DOHH2 (cell line): ENCODE results near the gene WRAP73.

Source experiments
- H3F3A ChIP-seq: fragments of 200-600 bp; sonication (generic), shearing (Covaris generic); 2 replicates; pipeline ENCODE4 v1.6.0; 2016; ENCODE audit warnings: antibody characterized with exemption, mild to moderate bottlenecking; ENCODE audit not compliant: control insufficient read depth, insufficient read depth
- H3K27ac ChIP-seq: fragments of 200-600 bp; sonication (generic); 2 replicates; pipeline ENCODE4 v1.5.1; 2014; ENCODE audit warnings: low read depth, mild to moderate bottlenecking, low read length, moderate library complexity
- H3K27me3 ChIP-seq: fragments of 200-600 bp; sonication (generic); 2 replicates; pipeline ENCODE4 v1.6.1; 2014; ENCODE audit warnings: mild to moderate bottlenecking, low read length, mixed read lengths; ENCODE audit not compliant: control insufficient read depth
- H3K36me3 ChIP-seq: fragments of 200-600 bp; sonication (generic); 2 replicates; pipeline ENCODE4 v1.6.1; 2014; ENCODE audit warnings: mild to moderate bottlenecking, low read length, moderate library complexity, mixed read lengths; ENCODE audit not compliant: control insufficient read depth
- H3K4me1 ChIP-seq: fragments of 200-600 bp; sonication (generic); 2 replicates; pipeline ENCODE4 v1.6.1; 2014; ENCODE audit warnings: mild to moderate bottlenecking, low read length, mixed read lengths; ENCODE audit not compliant: control insufficient read depth
- H3K4me2 ChIP-seq: fragments of 200-600 bp; sonication (generic); 2 replicates; pipeline ENCODE4 v1.6.0; 2014; ENCODE audit warnings: mild to moderate bottlenecking, low read length, moderate library complexity
- H3K4me3 ChIP-seq: fragments of 200-600 bp; sonication (generic); 2 replicates; pipeline ENCODE4 v1.5.1; 2014; ENCODE audit warnings: mild to moderate bottlenecking, low read length, mixed read lengths
- H3K79me2 ChIP-seq: fragments of 200-600 bp; sonication (generic); 2 replicates; pipeline ENCODE4 v1.6.1; 2014; ENCODE audit warnings: mild to moderate bottlenecking, low read length, mixed read lengths; ENCODE audit not compliant: control insufficient read depth
- H3K9me2 ChIP-seq: fragments of 200-600 bp; sonication (generic); replicated peaks from 2 replicates; pipeline ENCODE4 v1.6.1; 2014; ENCODE audit warnings: mild to moderate bottlenecking, low read length, mixed read lengths; ENCODE audit not compliant: control insufficient read depth
- H3K9me3 ChIP-seq: fragments of 200-600 bp; sonication (generic); 2 replicates; pipeline ENCODE4 v1.6.1; 2014; ENCODE audit warnings: antibody characterized with exemption, low read length, mixed read lengths; ENCODE audit not compliant: control insufficient read depth, insufficient read depth
- H4K20me1 ChIP-seq: fragments of 200-600 bp; sonication (generic); 2 replicates; pipeline ENCODE4 v1.6.0; 2014; ENCODE audit warnings: low read depth, mild to moderate bottlenecking, antibody characterized with exemption, low read length, moderate library complexity; ENCODE audit not compliant: control insufficient read depth, insufficient read depth
- EZH2phosphoT487 ChIP-seq: fragments of 200-600 bp; sonication (generic); IDR thresholded peaks from 2 replicates; pipeline ENCODE4 v1.6.1; 2017; ENCODE audit warnings: borderline replicate concordance, mild to moderate bottlenecking, antibody characterized with exemption, low read length, moderate library complexity, mixed read lengths
- TF ChIP-seq, protein P1 (sequence below): fragments of 200-600 bp; sonication (generic); IDR thresholded peaks from one replicate; pipeline ENCODE4 v1.5.1; 2014; ENCODE audit warnings: antibody characterized with exemption, mild to moderate bottlenecking, low read depth, low read length; ENCODE audit not compliant: poor library complexity, severe bottlenecking

WRAP73 gene

DNA sequence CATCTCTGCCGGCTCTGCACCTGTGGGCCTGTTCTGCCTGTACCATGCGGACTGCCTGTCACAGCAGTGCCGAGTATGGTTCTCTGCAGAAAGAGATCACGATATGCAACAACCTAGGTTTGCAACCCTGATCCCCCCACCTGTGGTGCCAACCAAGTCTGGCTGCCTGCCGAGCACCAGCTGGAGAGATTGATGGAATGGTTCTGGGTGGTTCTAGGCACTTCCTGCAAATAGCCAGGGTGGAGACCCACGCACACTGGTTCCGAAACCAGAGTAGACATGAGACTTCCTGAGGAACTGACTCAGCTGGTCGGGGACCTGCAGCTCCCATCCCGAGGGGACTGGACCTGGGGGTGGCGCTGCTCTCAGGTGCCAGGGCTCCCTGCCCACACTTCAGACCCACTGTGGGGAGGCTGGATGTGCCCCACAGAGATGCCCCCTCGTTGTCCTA is 19.7 kb downstream of the WRAP73 start:
- Histone ChIP-seq H3K4me2 (no peak overlapping the region), H3K27me3 (no peaks in the 10 kb centered on the region), H3F3A (no peaks in the 10 kb centered on the region), H3K9me2 (no peaks in the 10 kb centered on the region), H3K36me3 (peaks cover 21% of the 10 kb centered on the region), H4K20me1 (no peaks in the 10 kb centered on the region), H3K27ac (no peak overlapping the region), H3K4me3 (no peak overlapping the region), H3K9me3 (no peaks in the 10 kb centered on the region), H3K4me1 (0 out of 2 replicates have a peak, but pooled peaks cover 6% of the 10 kb centered on the region), H3K79me2 (no peaks in the 10 kb centered on the region)
- TF ChIP-seq, protein P1, sequence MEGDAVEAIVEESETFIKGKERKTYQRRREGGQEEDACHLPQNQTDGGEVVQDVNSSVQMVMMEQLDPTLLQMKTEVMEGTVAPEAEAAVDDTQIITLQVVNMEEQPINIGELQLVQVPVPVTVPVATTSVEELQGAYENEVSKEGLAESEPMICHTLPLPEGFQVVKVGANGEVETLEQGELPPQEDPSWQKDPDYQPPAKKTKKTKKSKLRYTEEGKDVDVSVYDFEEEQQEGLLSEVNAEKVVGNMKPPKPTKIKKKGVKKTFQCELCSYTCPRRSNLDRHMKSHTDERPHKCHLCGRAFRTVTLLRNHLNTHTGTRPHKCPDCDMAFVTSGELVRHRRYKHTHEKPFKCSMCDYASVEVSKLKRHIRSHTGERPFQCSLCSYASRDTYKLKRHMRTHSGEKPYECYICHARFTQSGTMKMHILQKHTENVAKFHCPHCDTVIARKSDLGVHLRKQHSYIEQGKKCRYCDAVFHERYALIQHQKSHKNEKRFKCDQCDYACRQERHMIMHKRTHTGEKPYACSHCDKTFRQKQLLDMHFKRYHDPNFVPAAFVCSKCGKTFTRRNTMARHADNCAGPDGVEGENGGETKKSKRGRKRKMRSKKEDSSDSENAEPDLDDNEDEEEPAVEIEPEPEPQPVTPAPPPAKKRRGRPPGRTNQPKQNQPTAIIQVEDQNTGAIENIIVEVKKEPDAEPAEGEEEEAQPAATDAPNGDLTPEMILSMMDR: no peak
- TF ChIP-seq EZH2phosphoT487: no peak

DNA sequence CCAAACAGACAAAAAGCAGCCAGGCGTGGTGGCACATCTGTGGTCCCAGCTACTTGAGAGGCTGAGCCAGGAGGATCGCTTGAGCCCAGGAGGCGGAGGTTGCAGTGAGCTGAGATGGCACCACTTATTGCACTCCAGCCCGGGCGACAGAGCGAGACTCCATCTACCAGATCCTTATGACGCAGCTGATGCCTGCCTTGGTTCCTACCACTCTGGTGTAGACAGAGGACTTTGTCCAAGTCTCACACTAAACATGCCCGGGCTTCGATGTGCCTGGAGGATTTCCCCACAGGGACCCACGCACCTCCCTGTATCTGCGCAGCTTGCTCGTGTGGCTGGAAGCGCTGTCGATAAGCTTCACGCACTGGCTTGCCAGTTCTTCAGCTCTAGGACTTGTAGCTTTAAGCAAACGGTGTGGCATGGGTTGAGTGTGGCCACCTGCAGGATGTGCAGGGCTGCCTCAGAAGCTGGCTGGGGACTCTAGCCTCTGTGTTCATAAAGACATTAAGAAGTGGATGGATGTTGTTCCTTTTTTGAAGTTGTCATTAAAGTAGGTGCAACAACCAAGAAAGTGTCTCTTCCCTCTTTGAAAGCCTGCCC is 20.2 kb downstream of the WRAP73 start:
- H3K4me2 ChIP-seq: no peak overlapping the region
- no peaks in the 10 kb centered on the region for H3K27me3 ChIP-seq
- no peak overlapping the region for H3K4me3 ChIP-seq
- no peak overlapping the region for H3K27ac ChIP-seq
- 0 out of 2 replicates have a peak, but pooled peaks cover 6% of the 10 kb centered on the region for H3K4me1 ChIP-seq
- H3F3A ChIP-seq: no peaks in the 10 kb centered on the region
- H3K79me2 ChIP-seq: no peaks in the 10 kb centered on the region
- peaks cover 16% of the 10 kb centered on the region for H3K36me3 ChIP-seq
- H4K20me1 ChIP-seq: no peaks in the 10 kb centered on the region
- no peaks in the 10 kb centered on the region for H3K9me2 ChIP-seq
- no peak for TF ChIP-seq EZH2phosphoT487
- H3K9me3 ChIP-seq: no peaks in the 10 kb centered on the region

GRCh38 chr1:3628445-3628844 is 21.5 kb downstream of the WRAP73 start:
- no peaks in the 10 kb centered on the region for H3K9me2 ChIP-seq
- peaks cover 13% of the 10 kb centered on the region for H3K4me1 ChIP-seq
- no peak for TF ChIP-seq EZH2phosphoT487
- TF ChIP-seq, protein P1: no peak
- no peak overlapping the region for H3K27ac ChIP-seq
- no peaks in the 10 kb centered on the region for H3K9me3 ChIP-seq
- no peaks in the 10 kb centered on the region for H4K20me1 ChIP-seq
- peaks cover 5% of the 10 kb centered on the region; the same call in 1 of the 2 replicates for H3K27me3 ChIP-seq
- H3K36me3 ChIP-seq: peaks cover 16% of the 10 kb centered on the region
- H3K4me3 ChIP-seq: no peak overlapping the region
- H3K4me2 ChIP-seq: no peak overlapping the region
- no peaks in the 10 kb centered on the region for H3F3A ChIP-seq
- H3K79me2 ChIP-seq: no peaks in the 10 kb centered on the region

DNA sequence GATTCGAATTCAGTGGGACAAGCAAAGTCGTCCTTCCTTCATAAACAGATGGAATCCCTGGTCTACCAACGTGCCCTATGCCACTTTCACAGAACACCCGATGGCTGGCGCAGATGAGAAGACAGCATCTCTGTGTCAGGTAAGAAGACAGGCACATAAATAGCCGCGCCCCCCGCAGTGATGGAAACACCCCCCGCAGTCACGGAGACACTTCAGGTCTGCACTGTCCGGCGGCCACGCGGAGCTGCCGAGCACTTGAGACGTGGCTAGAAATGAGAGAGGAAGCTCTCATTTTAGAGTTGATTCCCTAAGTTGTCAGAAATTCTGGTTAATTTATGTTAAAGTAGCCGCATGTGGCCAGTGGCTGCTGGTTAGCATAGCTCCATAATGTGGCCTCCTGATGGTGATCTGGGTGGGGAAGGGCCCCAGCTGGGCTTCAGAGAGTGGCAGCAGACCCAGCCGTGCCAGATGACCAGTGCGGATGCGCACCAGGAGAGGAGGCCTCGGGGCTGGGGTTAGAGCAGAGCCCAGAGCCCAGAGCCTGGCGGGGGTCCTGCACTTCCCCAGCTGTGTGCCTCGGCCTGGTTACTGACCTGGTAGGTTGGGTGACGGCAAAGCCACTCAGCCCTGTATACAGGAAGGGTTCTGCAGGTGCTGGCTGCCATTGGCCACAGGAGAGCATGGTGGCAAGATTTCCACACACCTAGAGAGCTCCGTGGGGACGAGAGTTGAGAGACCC is 22.2 kb downstream of the WRAP73 start:
- Histone ChIP-seq H3K9me3 (no peaks in the 10 kb centered on the region), H3K36me3 (peaks cover 16% of the 10 kb centered on the region), H3K9me2 (no peaks in the 10 kb centered on the region), H3K79me2 (no peaks in the 10 kb centered on the region), H3K4me2 (no peak overlapping the region), H3K27ac (no peak overlapping the region), H3K4me1 (peaks cover 13% of the 10 kb centered on the region), H4K20me1 (no peaks in the 10 kb centered on the region), H3K27me3 (peaks cover 5% of the 10 kb centered on the region; the same call in 1 of the 2 replicates), H3K4me3 (no peak overlapping the region), H3F3A (no peaks in the 10 kb centered on the region)
- TF ChIP-seq EZH2phosphoT487: no peak
- TF ChIP-seq, protein P1: no peak
